ENCODE measurements around the gene VSIG10.
A peak's percentile ranks its signal among the peaks of the same experiment; 100 is the strongest.

DNA sequence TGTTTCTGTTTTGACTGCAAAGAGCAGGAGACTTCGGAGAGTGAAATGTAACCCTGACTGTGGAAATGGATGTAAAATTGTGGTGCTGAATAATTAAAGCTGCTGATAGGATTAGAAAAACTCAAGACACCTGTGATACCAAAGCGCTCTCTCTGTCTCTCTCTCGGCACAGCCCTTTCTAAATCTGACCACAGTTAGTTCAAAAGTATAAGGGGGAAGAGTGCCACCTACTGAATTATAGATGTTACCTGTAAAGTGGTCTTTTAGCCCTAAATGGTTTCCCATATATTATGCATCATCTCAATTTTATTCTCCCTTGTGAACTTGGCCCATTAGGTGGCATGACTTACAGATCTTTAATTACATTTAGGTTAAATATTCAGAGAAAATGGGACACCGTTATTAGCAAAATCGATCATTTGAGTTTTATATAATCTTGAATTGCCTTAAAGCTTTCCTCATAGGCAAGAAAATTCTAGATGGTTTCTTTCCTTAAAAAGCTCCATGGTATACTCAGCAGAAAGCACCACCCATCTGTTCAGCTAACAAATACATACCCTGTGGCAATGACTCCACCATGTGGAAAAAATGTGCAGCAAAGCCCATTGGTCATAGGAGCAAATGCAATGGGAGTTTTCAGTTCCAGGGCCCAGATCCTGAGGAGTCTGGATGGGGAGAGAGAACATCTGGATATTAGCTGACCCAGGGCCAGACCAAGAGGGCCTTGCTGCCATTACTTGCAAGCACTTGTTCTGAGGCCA, 69.2 kb downstream of the VSIG10 start:
- TF ChIP-seq, protein P1, sequence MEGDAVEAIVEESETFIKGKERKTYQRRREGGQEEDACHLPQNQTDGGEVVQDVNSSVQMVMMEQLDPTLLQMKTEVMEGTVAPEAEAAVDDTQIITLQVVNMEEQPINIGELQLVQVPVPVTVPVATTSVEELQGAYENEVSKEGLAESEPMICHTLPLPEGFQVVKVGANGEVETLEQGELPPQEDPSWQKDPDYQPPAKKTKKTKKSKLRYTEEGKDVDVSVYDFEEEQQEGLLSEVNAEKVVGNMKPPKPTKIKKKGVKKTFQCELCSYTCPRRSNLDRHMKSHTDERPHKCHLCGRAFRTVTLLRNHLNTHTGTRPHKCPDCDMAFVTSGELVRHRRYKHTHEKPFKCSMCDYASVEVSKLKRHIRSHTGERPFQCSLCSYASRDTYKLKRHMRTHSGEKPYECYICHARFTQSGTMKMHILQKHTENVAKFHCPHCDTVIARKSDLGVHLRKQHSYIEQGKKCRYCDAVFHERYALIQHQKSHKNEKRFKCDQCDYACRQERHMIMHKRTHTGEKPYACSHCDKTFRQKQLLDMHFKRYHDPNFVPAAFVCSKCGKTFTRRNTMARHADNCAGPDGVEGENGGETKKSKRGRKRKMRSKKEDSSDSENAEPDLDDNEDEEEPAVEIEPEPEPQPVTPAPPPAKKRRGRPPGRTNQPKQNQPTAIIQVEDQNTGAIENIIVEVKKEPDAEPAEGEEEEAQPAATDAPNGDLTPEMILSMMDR (conservative IDR thresholded peaks at IDR 0.05 in 1 of 2, IDR thresholded peaks at IDR 0.05 in 1 of 2; ENCODE audit: low read depth in 1 of 2, low read length in 2 of 2) = peak; percentile 44 to 58
- TF ChIP-seq EZH2 (IDR thresholded peaks at IDR 0.05; ENCODE audit: low read length, missing control alignments) = no peak
